ENCODE results near the gene GLI3.

GRCh38 chr7:41922373-41922772 lies 314.6 kb downstream of the GLI3 start:
- no peak for TF ChIP-seq BHLHE40 (IDR thresholded peaks at IDR 0.05; ENCODE audit: borderline replicate concordance)
- TF ChIP-seq ELF4 (IDR thresholded peaks at IDR 0.05), result no peak
- TF ChIP-seq TARDBP (IDR thresholded peaks at IDR 0.05), result no peak
- no peak for TF ChIP-seq FOXM1 (IDR thresholded peaks at IDR 0.05; ENCODE audit: borderline replicate concordance)
